ENCODE measurements around the gene NBEA. TPM values are rescaled to one million over a fixed set of nuclear protein-coding genes. Genes with fewer than 3 reads are reported as not detected.
"Not testable (repeated sequence)": the region's sequence is repeated elsewhere in the genome, so short reads cannot be mapped to it uniquely, and the experiment has no call there.

The NBEA gene
- total RNA-seq, 1 experiment from 2014 or later = 1.7 TPM

GRCh38 chr13:34959489-34959888 lies 17.4 kb downstream of the NBEA start:
- no peak for DNase-seq (ENCODE audit: low spot score)

GRCh38 chr13:34964558-34964957 lies 22.5 kb downstream of the NBEA start:
- DNase-seq (ENCODE audit: low spot score) = no peak

- DNase-seq (ENCODE audit: low spot score) = peak; percentile 58
These were observed 25.9 kb downstream of the NBEA start for GRCh38 chr13:34967851-34968562.

DNA sequence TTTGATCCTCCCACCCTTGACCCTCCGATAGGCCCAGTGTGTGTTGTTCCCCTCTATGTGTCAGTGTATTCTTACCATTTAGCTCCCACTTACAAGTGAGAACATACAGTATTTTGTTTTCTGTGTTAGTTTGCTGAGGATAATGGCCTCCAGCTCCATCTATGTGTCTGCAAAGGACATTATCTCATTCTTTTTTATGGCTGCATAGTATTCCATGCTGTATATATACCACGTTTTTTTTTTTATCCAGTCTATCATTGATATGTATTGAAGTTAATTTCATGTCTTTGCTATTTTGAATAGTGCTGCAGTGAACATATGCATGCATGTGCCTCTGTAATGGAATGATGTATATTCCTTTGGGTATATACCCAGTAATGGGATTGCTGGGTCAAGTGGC lies 27.5 kb downstream of the NBEA start:
- DNase-seq (ENCODE audit: low spot score) = not testable (repeated sequence)

DNA sequence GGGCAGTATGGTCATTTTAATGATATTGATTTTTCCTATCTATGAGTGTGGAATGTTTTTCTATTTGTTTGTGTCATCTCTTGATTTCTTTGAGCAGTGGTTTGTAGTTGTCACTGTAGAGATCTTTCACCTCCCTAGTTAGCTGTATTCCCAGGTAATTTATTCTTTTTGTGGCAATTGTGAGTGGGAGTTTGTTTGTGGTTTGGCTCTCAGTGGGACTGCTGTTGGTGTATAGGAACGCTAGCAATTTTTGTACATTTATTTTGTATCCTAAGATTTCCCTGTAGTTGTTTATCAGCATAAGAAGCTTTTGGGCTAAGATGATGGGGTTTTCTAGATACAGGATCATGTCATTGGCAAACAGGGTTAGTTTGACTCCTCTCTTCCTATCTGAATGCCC lies 28.9 kb downstream of the NBEA start:
- no peak for DNase-seq (ENCODE audit: low spot score)

- DNase-seq (ENCODE audit: low spot score) = no peak
These were observed 29.4 kb downstream of the NBEA start for GRCh38 chr13:34971473-34971872.

DNA sequence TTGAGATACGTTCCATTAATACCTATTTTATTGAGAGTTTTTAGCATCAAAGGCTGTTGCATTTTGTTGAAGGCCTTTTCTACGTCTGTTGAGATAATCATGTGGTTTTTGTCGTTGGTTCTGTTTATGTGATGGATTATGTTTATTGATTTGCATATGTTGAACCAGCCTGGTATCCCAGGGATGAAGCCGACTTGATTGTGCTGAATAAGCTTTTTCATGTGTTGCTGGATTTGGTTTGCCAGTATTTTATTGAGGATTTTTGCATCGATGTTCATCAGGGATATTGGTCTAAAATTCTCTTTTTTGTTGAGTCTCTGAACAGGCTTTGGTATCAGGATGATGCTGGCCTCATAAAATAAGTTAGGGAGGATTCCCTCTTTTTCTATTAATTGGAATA lies 43.1 kb downstream of the NBEA start:
- DNase-seq (ENCODE audit: low spot score) = not testable (repeated sequence)

GRCh38 chr13:34988330-34988791 lies 46.3 kb downstream of the NBEA start:
- no peak for DNase-seq (ENCODE audit: low spot score)

- DNase-seq (ENCODE audit: low spot score) = no peak
These were observed 48.5 kb downstream of the NBEA start for GRCh38 chr13:34990399-34991214.

- DNase-seq (ENCODE audit: low spot score) = no peak
These were observed 51.4 kb downstream of the NBEA start for GRCh38 chr13:34993470-34993869.

- not testable (repeated sequence) for DNase-seq (ENCODE audit: low spot score)
These were observed 61.7 kb downstream of the NBEA start for GRCh38 chr13:35003734-35004133.

GRCh38 chr13:35005051-35005450 lies 63.0 kb downstream of the NBEA start:
- no peak for DNase-seq (ENCODE audit: low spot score)

- no peak for DNase-seq (ENCODE audit: low spot score)
These were observed 72.6 kb downstream of the NBEA start for GRCh38 chr13:35014606-35015213.

DNA sequence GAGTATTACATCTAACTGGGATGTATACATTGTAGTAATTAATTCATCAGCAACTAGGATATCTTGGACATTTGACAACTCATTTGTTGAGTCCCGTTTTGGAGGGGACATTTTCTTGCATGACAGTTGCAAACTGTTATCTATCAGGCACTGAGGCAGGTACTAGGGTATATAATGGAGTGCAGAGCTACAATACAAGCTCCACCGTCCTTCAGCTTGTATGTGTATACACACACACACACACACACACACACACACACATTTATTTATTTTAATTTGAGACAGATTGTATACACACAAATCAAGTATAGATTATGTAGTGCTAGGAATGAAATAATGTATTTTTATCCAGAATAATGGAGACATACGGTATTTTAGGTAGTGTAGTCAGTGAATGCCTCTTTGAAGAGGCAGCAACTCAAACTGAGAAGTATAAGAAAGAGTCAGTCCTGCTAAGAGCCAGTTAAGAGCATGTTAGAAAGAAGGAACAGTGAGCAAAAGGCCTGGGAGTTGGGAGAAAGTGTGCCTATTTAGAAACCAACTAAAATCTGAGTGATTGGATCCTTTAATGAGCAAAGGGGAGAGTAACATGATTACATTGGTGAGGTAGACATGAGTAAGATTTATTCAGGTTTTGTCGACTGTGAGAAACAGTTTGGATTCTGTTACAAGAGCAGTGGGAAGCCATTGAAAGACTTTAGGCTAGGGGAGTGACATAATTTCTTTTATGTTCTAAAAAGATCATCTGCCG lies 74.5 kb downstream of the NBEA start:
- DNase-seq (ENCODE audit: low spot score) = no peak

GRCh38 chr13:35025314-35025713 lies 83.2 kb downstream of the NBEA start:
- DNase-seq (ENCODE audit: low spot score) = no peak

- no peak for DNase-seq (ENCODE audit: low spot score)
These were observed 86.3 kb downstream of the NBEA start for GRCh38 chr13:35028338-35028867.

GRCh38 chr13:35039012-35039411 lies 96.9 kb downstream of the NBEA start:
- no peak for DNase-seq (ENCODE audit: low spot score)

GRCh38 chr13:35046587-35046986 lies 104.5 kb downstream of the NBEA start:
- DNase-seq (ENCODE audit: low spot score) = no peak

- DNase-seq (ENCODE audit: low spot score) = no peak
These were observed 113.6 kb downstream of the NBEA start for GRCh38 chr13:35055705-35056104.

- DNase-seq (ENCODE audit: low spot score) = no peak
These were observed 115.8 kb downstream of the NBEA start for GRCh38 chr13:35057858-35058257.

- not testable (repeated sequence) for DNase-seq (ENCODE audit: low spot score)
These were observed 116.5 kb downstream of the NBEA start for GRCh38 chr13:35058585-35058984.

GRCh38 chr13:35086667-35087066 lies 144.6 kb downstream of the NBEA start:
- DNase-seq (ENCODE audit: low spot score) = no peak

All from H4 (cell line).